HL-60 (cell line): ENCODE data around the gene RPL35.

Experiments
- GABPA ChIP-seq: IDR thresholded peaks from 2 replicates; pipeline ENCODE4 v1.6.1; 2012; ENCODE audit warnings: low read depth
- POLR2AphosphoS5 ChIP-seq: IDR thresholded peaks from 2 replicates; pipeline ENCODE4 v1.6.1; 2012; ENCODE audit warnings: low read depth
- TF ChIP-seq, protein P1 (sequence below): IDR thresholded peaks from one replicate; pipeline ENCODE4 v1.5.1; 2011; ENCODE audit warnings: low read length, control low read depth, inconsistent platforms; ENCODE audit not compliant: insufficient read depth
- TF ChIP-seq, protein P2 (sequence below): IDR thresholded peaks from 2 replicates; pipeline ENCODE4 v1.6.1; 2012; ENCODE audit warnings: low read depth; ENCODE audit not compliant: insufficient replicate concordance

- TF ChIP-seq, protein P1, sequence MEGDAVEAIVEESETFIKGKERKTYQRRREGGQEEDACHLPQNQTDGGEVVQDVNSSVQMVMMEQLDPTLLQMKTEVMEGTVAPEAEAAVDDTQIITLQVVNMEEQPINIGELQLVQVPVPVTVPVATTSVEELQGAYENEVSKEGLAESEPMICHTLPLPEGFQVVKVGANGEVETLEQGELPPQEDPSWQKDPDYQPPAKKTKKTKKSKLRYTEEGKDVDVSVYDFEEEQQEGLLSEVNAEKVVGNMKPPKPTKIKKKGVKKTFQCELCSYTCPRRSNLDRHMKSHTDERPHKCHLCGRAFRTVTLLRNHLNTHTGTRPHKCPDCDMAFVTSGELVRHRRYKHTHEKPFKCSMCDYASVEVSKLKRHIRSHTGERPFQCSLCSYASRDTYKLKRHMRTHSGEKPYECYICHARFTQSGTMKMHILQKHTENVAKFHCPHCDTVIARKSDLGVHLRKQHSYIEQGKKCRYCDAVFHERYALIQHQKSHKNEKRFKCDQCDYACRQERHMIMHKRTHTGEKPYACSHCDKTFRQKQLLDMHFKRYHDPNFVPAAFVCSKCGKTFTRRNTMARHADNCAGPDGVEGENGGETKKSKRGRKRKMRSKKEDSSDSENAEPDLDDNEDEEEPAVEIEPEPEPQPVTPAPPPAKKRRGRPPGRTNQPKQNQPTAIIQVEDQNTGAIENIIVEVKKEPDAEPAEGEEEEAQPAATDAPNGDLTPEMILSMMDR = no peak
- no peak; the same call in 1 of the 2 replicates for TF ChIP-seq POLR2AphosphoS5
- TF ChIP-seq, protein P2, sequence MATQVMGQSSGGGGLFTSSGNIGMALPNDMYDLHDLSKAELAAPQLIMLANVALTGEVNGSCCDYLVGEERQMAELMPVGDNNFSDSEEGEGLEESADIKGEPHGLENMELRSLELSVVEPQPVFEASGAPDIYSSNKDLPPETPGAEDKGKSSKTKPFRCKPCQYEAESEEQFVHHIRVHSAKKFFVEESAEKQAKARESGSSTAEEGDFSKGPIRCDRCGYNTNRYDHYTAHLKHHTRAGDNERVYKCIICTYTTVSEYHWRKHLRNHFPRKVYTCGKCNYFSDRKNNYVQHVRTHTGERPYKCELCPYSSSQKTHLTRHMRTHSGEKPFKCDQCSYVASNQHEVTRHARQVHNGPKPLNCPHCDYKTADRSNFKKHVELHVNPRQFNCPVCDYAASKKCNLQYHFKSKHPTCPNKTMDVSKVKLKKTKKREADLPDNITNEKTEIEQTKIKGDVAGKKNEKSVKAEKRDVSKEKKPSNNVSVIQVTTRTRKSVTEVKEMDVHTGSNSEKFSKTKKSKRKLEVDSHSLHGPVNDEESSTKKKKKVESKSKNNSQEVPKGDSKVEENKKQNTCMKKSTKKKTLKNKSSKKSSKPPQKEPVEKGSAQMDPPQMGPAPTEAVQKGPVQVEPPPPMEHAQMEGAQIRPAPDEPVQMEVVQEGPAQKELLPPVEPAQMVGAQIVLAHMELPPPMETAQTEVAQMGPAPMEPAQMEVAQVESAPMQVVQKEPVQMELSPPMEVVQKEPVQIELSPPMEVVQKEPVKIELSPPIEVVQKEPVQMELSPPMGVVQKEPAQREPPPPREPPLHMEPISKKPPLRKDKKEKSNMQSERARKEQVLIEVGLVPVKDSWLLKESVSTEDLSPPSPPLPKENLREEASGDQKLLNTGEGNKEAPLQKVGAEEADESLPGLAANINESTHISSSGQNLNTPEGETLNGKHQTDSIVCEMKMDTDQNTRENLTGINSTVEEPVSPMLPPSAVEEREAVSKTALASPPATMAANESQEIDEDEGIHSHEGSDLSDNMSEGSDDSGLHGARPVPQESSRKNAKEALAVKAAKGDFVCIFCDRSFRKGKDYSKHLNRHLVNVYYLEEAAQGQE = no peak
- no peak for TF ChIP-seq GABPA
These were observed 16.8 kb upstream of the RPL35 start for GRCh38 chr9:124878518-124878917.
